ENCODE measurements around the gene EXOC6. TPM values are rescaled to one million over a fixed set of nuclear protein-coding genes. Genes with fewer than 3 reads are reported as not detected.
"Not testable (repeated sequence)": the region's sequence is repeated elsewhere in the genome, so short reads cannot be mapped to it uniquely, and the experiment has no call there.

EXOC6 gene
- total RNA-seq, 1 donor from 2014 or later, result 25.6 TPM

- Histone ChIP-seq H3F3A (ENCODE audit: low read depth) (no peaks in the 10 kb centered on the region), H3K4me2 (no peak overlapping the region), H3K9ac (no peak overlapping the region), H3K9me3 (ENCODE audit: low read depth) (no peaks in the 10 kb centered on the region), H3K36me3 (no peaks in the 10 kb centered on the region), H4K20me1 (ENCODE audit: low read depth) (no peaks in the 10 kb centered on the region), H2AFZ (replicated peaks) (no peak overlapping the region), H3K79me2 (ENCODE audit: low read depth) (no peaks in the 10 kb centered on the region), H3K4me1 (no peaks in the 10 kb centered on the region), H3K27me3 (no peaks in the 10 kb centered on the region), H3K27ac (no peak overlapping the region), H3K4me3 (no peak overlapping the region)
- no peak for DNase-seq (ENCODE audit: low spot score)
- Mint-ChIP-seq H3K36me3 (peaks cover 6% of the 10 kb centered on the region), H3K27me3 (ENCODE audit: insufficient read depth, low read depth) (no peaks in the 10 kb centered on the region), H3K4me1 (no peaks in the 10 kb centered on the region), H3K9me3 (no peaks in the 10 kb centered on the region), H3K27ac (no peak overlapping the region), H3K4me3 (no peak overlapping the region)
- TF ChIP-seq EZH2 (IDR thresholded peaks at IDR 0.05) (no peak), EZH2phosphoT487 (IDR thresholded peaks at IDR 0.05) (no peak), CTCF (IDR thresholded peaks at IDR 0.05) (no peak)
Measured at GRCh38 chr10:92903633-92904032, 55.3 kb downstream of the EXOC6 start.

GRCh38 chr10:92907280-92907679, 59.0 kb downstream of the EXOC6 start:
- Histone ChIP-seq H3K9ac (no peak overlapping the region), H3F3A (ENCODE audit: low read depth) (no peaks in the 10 kb centered on the region), H3K27ac (no peak overlapping the region), H3K79me2 (ENCODE audit: low read depth) (no peaks in the 10 kb centered on the region), H4K20me1 (ENCODE audit: low read depth) (no peaks in the 10 kb centered on the region), H3K4me1 (no peaks in the 10 kb centered on the region), H3K36me3 (no peaks in the 10 kb centered on the region), H3K4me3 (no peak overlapping the region), H3K9me3 (ENCODE audit: low read depth) (no peaks in the 10 kb centered on the region), H3K27me3 (no peaks in the 10 kb centered on the region), H3K4me2 (no peak overlapping the region), H2AFZ (replicated peaks) (no peak overlapping the region)
- Mint-ChIP-seq H3K4me1 (peaks cover 3% of the 10 kb centered on the region), H3K4me3 (no peak overlapping the region), H3K9me3 (no peaks in the 10 kb centered on the region), H3K36me3 (peaks cover 10% of the 10 kb centered on the region), H3K27ac (no peak overlapping the region), H3K27me3 (ENCODE audit: insufficient read depth, low read depth) (no peaks in the 10 kb centered on the region)
- TF ChIP-seq EZH2phosphoT487 (IDR thresholded peaks at IDR 0.05), result no peak
- TF ChIP-seq CTCF (IDR thresholded peaks at IDR 0.05), result no peak
- TF ChIP-seq EZH2 (IDR thresholded peaks at IDR 0.05), result no peak
- DNase-seq (ENCODE audit: low spot score), result no peak

- not testable (repeated sequence) for H3K79me2 ChIP-seq (ENCODE audit: low read depth); H3K9me3 ChIP-seq (ENCODE audit: low read depth); H3K36me3 Mint-ChIP-seq; H3K36me3 ChIP-seq; H3K9me3 Mint-ChIP-seq; H3K9ac ChIP-seq; DNase-seq (ENCODE audit: low spot score); H2AFZ ChIP-seq (replicated peaks); H3K27me3 ChIP-seq; H3K27ac ChIP-seq; H3K4me3 ChIP-seq; H3K27me3 Mint-ChIP-seq (ENCODE audit: insufficient read depth, low read depth); H4K20me1 ChIP-seq (ENCODE audit: low read depth)
- H3K4me1 Mint-ChIP-seq, result peaks cover 37% of the 10 kb centered on the region
- H3K27ac Mint-ChIP-seq, result peak overlapping the region; percentile 38
- peak overlapping the region; percentile 6 for H3K4me3 Mint-ChIP-seq
- Histone ChIP-seq H3F3A (ENCODE audit: low read depth) (peaks cover 21% of the 10 kb centered on the region), H3K4me1 (peaks cover 24% of the 10 kb centered on the region), H3K4me2 (peak overlapping the region; percentile 19)
Measured at GRCh38 chr10:92912631-92913030, 64.3 kb downstream of the EXOC6 start.

- Histone ChIP-seq H3F3A (ENCODE audit: low read depth) (peaks cover 21% of the 10 kb centered on the region), H3K4me1 (peaks cover 24% of the 10 kb centered on the region), H3K27ac (no peak overlapping the region), H3K4me3 (no peak overlapping the region), H3K36me3 (no peaks in the 10 kb centered on the region), H3K9ac (no peak overlapping the region), H3K4me2 (peak overlapping the region; percentile 17), H3K27me3 (no peaks in the 10 kb centered on the region), H4K20me1 (ENCODE audit: low read depth) (peaks cover 8% of the 10 kb centered on the region), H2AFZ (replicated peaks) (no peak overlapping the region), H3K9me3 (ENCODE audit: low read depth) (no peaks in the 10 kb centered on the region), H3K79me2 (ENCODE audit: low read depth) (no peaks in the 10 kb centered on the region)
- H3K27me3 Mint-ChIP-seq (ENCODE audit: insufficient read depth, low read depth), result peaks cover 2% of the 10 kb centered on the region
- H3K9me3 Mint-ChIP-seq, result no peaks in the 10 kb centered on the region
- H3K27ac Mint-ChIP-seq, result no peak overlapping the region
- peaks cover 8% of the 10 kb centered on the region for H3K36me3 Mint-ChIP-seq
- H3K4me3 Mint-ChIP-seq, result peak overlapping the region; percentile 46
- peak; percentile 86 for DNase-seq (ENCODE audit: low spot score)
- TF ChIP-seq EZH2 (IDR thresholded peaks at IDR 0.05) (no peak), EZH2phosphoT487 (IDR thresholded peaks at IDR 0.05) (no peak), CTCF (IDR thresholded peaks at IDR 0.05) (no peak)
- peaks cover 37% of the 10 kb centered on the region for H3K4me1 Mint-ChIP-seq
Measured at GRCh38 chr10:92913973-92914372, 65.7 kb downstream of the EXOC6 start.
